Upper lobe of right lung (tissue), 1 donor: ENCODE measurements around the gene PROCR. TPM values are rescaled to one million over a fixed set of nuclear protein-coding genes. Genes with fewer than 3 reads are reported as not detected.

Source experiments
- ATAC-seq: fragments of 200-7000 bp; cut with Tn5 transposase; one replicate; pipeline ENCODE4 v1.9.1; 2020; ENCODE audit warnings: mild to moderate bottlenecking, moderate library complexity
- DNase-seq: peaks from one replicate; pipeline ENCODE4 v3.0.0-alpha.2; 2020
- H3K27ac ChIP-seq: fragments of 200-600 bp; one replicate; pipeline ENCODE4 v1.8.0; 2022
- H3K27me3 ChIP-seq: fragments of 200-600 bp; one replicate; pipeline ENCODE4 v1.8.0; 2022; ENCODE audit warnings: mild to moderate bottlenecking
- H3K36me3 ChIP-seq: fragments of 200-600 bp; one replicate; pipeline ENCODE4 v1.8.0; 2022
- H3K4me1 ChIP-seq: fragments of 200-600 bp; one replicate; pipeline ENCODE4 v1.8.0; 2022
- H3K4me3 ChIP-seq: fragments of 200-600 bp; one replicate; pipeline ENCODE4 v1.8.0; 2022; ENCODE audit warnings: mild to moderate bottlenecking
- H3K9me3 ChIP-seq: fragments of 200-600 bp; one replicate; pipeline ENCODE4 v1.8.0; 2022
- intact Hi-C: fragments of 100-400 bp; cut with DNase I; formaldehyde crosslinking; loops from one replicate; pipeline ENCODE4 v1.11.0; 2022
- total RNA-seq: library from RNA; stranded (reverse); fragmentation: NEBNext Ultra II Directional; extraction: Animal tissue kit (Norgen Biotek cat#: 25700); gene quantifications from one replicate; pipeline ENCODE4 v1.2.1, GENCODE V29; 2021
- TF ChIP-seq, protein P1 (sequence below): fragments of 200-600 bp; IDR thresholded peaks from one replicate; pipeline ENCODE4 v1.8.0; 2022; ENCODE audit warnings: antibody characterized with exemption
- donor health status: DM: no; HTN: yes; CAD: no; lungs with severe emphysema.

Gene PROCR
- total RNA-seq, 1 donor from 2014 or later = 20.4 TPM

DNA sequence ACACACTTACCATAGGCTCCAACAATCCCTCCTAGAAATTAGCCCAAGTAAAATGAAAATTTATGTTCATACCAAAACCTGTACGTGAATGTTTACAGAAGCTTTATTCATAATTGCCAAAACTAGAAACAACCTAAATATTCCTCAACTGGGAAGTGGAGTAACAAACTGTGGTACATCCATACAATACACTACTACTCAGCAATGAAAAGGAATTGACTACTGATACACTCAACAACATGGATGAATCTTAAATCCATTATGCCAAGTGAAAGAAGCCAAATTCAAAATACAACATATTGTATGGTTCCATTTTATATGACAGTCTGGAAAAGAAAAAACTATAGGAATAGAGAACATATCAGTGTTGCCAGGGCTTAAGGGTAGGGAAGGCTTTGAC is 34.9 kb downstream of the PROCR start:
- no peak overlapping the region for H3K27ac ChIP-seq
- no peak for DNase-seq
- H3K4me3 ChIP-seq = no peak overlapping the region
- H3K27me3 ChIP-seq = no peaks in the 10 kb centered on the region
- H3K9me3 ChIP-seq = no peaks in the 10 kb centered on the region
- intact Hi-C loops = no loop called here
- H3K36me3 ChIP-seq = no peaks in the 10 kb centered on the region
- no peak for ATAC-seq
- peaks cover 5% of the 10 kb centered on the region for H3K4me1 ChIP-seq
- TF ChIP-seq, protein P1, sequence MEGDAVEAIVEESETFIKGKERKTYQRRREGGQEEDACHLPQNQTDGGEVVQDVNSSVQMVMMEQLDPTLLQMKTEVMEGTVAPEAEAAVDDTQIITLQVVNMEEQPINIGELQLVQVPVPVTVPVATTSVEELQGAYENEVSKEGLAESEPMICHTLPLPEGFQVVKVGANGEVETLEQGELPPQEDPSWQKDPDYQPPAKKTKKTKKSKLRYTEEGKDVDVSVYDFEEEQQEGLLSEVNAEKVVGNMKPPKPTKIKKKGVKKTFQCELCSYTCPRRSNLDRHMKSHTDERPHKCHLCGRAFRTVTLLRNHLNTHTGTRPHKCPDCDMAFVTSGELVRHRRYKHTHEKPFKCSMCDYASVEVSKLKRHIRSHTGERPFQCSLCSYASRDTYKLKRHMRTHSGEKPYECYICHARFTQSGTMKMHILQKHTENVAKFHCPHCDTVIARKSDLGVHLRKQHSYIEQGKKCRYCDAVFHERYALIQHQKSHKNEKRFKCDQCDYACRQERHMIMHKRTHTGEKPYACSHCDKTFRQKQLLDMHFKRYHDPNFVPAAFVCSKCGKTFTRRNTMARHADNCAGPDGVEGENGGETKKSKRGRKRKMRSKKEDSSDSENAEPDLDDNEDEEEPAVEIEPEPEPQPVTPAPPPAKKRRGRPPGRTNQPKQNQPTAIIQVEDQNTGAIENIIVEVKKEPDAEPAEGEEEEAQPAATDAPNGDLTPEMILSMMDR = no peak

DNA sequence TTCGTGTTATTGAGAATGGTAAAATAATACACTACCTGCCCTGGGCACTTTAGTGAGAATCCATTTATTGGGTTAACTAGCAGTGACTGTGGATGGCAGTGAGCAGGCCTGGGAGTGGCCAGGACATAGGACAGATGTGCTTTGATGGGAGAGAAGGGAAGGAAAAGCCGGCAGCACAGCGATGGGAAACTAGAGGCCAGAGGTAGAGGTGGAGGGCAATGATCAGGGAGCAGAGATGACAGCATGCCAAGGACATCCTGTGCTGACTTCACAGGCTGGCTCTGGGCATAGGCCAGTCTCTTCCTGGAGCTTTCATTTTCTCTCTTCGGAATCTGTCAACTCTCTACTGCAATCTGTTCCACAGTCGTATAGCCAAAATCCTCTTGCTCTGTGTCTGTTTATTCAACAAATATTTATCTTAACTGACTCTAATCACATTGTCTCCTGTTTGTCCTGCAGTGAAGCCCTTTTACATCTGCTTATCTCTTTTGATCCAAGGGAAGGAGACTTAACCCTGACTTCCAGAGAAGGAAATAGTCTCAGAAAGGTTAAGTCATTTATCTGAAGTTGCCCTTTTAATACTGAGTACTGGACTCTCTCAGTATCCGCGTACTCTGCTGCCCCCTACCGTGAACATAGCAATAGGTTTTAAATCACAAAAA is 36.2 kb downstream of the PROCR start:
- Histone ChIP-seq H3K27me3 (no peaks in the 10 kb centered on the region), H3K36me3 (no peaks in the 10 kb centered on the region), H3K4me1 (peaks cover 5% of the 10 kb centered on the region), H3K27ac (peak overlapping the region; percentile 74), H3K9me3 (no peaks in the 10 kb centered on the region), H3K4me3 (no peak overlapping the region)
- ATAC-seq (peak; percentile 99), DNase-seq (no peak)
- TF ChIP-seq, protein P1 = peak; percentile 75
- intact Hi-C loops = no loop called here

DNA sequence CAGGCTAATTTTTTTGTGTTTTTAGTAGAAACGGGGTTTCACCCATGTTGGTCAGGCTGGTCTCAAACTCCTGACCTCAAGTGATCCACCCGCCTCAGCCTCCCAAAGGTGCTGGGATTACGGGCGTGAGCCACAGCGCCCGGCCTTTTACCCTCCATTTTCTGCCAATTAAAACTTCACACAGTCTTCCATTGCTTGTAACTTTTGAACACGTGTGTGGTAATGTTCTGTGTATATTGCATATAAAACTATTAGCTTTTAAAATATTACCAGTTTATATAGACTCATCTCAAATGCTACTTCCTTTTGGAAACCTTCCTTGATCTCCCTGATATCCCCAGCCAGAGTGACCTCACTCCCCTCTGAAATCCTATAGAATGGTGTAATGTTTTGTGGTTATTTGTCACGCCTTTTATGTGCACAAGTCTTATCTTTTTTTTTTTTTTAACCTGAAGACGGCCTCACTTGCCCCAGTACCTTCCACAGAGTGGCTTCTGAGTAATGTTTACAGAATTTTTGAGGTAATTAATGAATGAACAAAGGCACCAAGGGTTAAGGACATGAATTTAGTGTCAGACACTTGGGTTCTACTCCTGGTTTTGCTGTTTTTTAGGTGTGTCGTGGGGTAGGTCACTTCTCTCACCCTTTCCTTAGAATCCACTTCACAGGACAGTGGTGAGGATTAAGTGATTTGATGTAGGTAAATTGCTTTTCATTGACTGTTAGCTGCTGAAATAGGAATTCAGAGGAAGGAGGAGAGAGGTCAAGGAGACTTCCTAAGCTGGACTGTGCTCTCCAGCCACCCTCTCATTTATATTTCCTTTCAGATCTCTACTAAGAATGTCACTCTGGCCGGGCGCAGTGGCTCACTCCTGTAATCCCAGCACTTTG is 43.4 kb downstream of the PROCR start:
- no peak overlapping the region for H3K4me3 ChIP-seq
- intact Hi-C loops = no loop called here
- no peaks in the 10 kb centered on the region for H3K9me3 ChIP-seq
- TF ChIP-seq, protein P1 = no peak
- H3K27ac ChIP-seq = no peak overlapping the region
- H3K4me1 ChIP-seq = no peaks in the 10 kb centered on the region
- ATAC-seq = no peak
- no peaks in the 10 kb centered on the region for H3K36me3 ChIP-seq
- no peak for DNase-seq
- no peaks in the 10 kb centered on the region for H3K27me3 ChIP-seq

DNA sequence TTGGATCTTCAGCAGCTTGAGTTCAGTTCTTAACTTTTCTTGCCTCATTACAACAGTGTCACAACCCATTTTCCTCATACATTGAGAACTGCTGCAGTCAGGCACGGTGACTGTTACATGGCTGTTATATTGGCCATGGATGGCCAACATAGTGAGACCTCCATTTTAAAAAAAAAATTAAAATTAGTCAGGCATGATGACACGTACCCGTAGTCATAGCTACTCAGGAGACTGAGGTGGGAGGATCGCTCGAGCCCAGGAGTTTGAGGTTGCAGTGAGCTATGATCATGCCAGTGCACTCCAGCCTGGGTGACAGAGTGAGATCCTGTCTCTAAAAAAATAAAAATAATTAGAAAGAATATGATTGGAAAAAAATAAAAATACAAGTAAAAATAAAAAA is 44.7 kb downstream of the PROCR start:
- no peak overlapping the region for H3K4me3 ChIP-seq
- no peaks in the 10 kb centered on the region for H3K27me3 ChIP-seq
- H3K9me3 ChIP-seq = no peaks in the 10 kb centered on the region
- H3K36me3 ChIP-seq = no peaks in the 10 kb centered on the region
- intact Hi-C loops = no loop called here
- no peaks in the 10 kb centered on the region for H3K4me1 ChIP-seq
- TF ChIP-seq, protein P1 = no peak
- H3K27ac ChIP-seq = no peak overlapping the region
- DNase-seq (no peak), ATAC-seq (no peak)

DNA sequence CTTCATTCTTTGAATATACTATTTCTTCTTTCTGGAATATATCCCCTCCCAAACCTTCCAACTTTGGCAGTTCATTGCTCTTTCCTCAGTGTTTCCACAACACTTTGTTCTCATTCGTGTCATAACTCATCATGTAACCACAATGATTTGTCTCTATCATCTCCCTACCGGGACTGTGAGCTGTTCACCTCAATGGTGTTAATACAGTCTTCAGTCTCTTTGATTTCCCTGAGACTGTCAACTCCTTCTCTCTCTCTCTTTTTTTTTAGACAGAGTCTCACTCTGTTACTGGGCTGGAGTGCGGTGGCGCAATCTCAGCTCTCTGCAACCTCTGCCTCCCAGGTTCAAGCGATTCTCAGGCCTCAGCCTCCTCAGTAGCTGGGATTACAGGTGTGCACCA is 52.1 kb downstream of the PROCR start:
- DNase-seq (no peak), ATAC-seq (no peak)
- intact Hi-C loops = no loop called here
- no peaks in the 10 kb centered on the region for H3K4me1 ChIP-seq
- H3K4me3 ChIP-seq = no peak overlapping the region
- TF ChIP-seq, protein P1 = no peak
- H3K27ac ChIP-seq = no peak overlapping the region
- no peaks in the 10 kb centered on the region for H3K36me3 ChIP-seq
- H3K9me3 ChIP-seq = no peaks in the 10 kb centered on the region
- H3K27me3 ChIP-seq = no peaks in the 10 kb centered on the region
